ENCODE data around the gene TBC1D22A.

- TF ChIP-seq CTCF (IDR thresholded peaks at IDR 0.05), result no peak
- TF ChIP-seq POLR2A (IDR thresholded peaks at IDR 0.05), result no peak
- TF ChIP-seq EP300 (IDR thresholded peaks at IDR 0.05), result no peak
Observed at GRCh38 chr22:46779651-46780050, 17.2 kb downstream of the TBC1D22A start.

Measured in ovary (tissue), 3 donors.